NK-92 (cell line): ENCODE measurements around the gene TOP1.
A peak's percentile ranks its signal among the peaks of the same experiment; 100 is the strongest.

Experiments used
- DNase-seq: peaks from one replicate; lab custom pipeline; 2025; ENCODE audit not compliant: unreplicated experiment; lab: John Stamatoyannopoulos, UW

The TOP1 gene

GRCh38 chr20:41028359-41029149 is at the start of gene TOP1:
TOP1 (plus strand) TSS chr20:41028822; CDS start chr20:41029068, 246 bp downstream.
- peak; percentile 98 for DNase-seq

- DNase-seq = no peak
Measured at GRCh38 chr20:40979247-40979646, 49.4 kb upstream of the TOP1 start.

DNA sequence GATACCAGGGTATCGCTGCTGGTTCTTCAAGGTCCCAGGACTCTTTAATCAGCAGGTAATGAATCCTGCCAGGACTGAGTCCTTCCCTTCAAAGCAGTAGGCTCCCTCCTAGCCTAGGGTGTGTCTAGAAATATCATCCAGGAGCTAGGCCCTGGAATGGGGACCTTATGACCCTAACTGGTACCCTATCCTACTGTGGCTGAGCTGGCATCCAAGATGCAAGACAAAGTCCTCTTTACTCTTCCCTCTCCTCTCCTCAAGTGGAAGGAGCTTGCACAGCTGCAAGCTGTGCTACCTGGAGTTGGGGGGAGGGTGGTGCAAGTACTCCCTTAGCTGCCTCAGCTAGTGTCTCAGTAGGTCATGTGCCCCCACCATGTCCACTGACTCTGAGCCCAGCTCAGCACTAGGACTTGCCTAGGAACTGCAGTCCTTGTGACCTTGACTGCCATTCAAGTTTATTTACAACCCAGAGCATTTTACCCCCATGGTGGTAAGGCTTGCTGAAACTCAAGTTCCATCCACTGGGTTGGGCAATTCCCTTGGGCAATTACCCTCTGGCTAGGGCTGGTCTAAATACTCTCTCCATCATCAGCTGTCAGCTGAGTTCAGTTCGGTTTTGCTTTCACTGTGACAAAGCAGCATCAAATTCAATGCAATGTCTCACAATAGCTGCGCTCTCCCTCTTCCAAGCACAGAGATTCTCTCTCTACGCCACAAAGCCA is 48.4 kb upstream of the TOP1 start:
- no peak for DNase-seq

- no peak for DNase-seq
Measured at GRCh38 chr20:40980828-40981310, 47.8 kb upstream of the TOP1 start.

- no peak for DNase-seq
Measured at GRCh38 chr20:40982415-40983145, 46.0 kb upstream of the TOP1 start.

- DNase-seq = no peak
Measured at GRCh38 chr20:40983898-40984297, 44.7 kb upstream of the TOP1 start.

GRCh38 chr20:40984496-40984895 is 44.1 kb upstream of the TOP1 start:
- DNase-seq = no peak

- no peak for DNase-seq
Measured at GRCh38 chr20:40986774-40987173, 41.8 kb upstream of the TOP1 start.

GRCh38 chr20:40990542-40991120 is 38.0 kb upstream of the TOP1 start:
- no peak for DNase-seq

- DNase-seq = no peak
Measured at GRCh38 chr20:40991181-40991889, 37.3 kb upstream of the TOP1 start.

GRCh38 chr20:40992349-40993113 is 36.1 kb upstream of the TOP1 start:
- no peak for DNase-seq

- DNase-seq = no peak
Measured at GRCh38 chr20:40993794-40994540, 34.7 kb upstream of the TOP1 start.

DNA sequence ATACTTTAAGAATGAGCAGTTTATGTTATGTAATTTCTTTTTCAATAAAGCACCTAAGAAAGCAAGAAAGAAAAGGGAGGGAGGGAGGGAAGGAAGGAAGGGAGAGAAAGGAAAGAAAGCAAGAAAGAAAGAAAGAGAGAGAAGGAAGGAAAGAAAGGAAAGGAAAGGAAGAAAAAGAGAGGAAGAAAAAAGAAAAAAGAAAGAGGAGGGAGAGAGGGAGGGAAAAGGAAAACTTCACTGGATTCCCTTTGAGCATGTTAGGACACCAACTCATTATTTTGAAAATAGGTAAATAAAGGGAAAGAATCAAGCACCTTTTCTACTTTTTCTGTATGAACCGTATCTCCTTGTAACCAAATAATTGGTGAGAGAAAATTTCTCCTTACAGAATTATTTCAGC is 32.3 kb upstream of the TOP1 start:
- no peak for DNase-seq

DNA sequence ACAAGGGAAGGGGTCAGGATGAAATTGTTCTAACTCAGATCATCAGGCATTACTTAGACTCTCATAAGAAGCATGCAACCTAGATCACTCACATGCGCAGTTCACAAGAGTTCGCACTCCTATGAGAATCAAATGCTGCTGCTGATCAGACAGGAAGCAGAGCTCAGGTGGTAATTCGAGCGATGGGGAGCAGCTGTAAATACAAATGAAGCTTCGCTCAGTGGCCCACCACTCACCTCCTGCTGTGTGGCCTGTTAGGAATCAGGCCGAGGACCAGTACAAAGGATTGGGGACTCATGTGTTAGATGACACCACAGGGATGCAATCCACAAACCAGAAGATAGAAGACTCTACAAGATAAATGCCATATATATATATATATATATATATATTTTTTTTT is 31.5 kb upstream of the TOP1 start:
- DNase-seq = no peak

- DNase-seq = no peak
Measured at GRCh38 chr20:40999841-41000240, 28.8 kb upstream of the TOP1 start.

GRCh38 chr20:41000628-41001027 is 28.0 kb upstream of the TOP1 start:
- no peak for DNase-seq

- DNase-seq = no peak
Measured at GRCh38 chr20:41001497-41001896, 27.1 kb upstream of the TOP1 start.

DNA sequence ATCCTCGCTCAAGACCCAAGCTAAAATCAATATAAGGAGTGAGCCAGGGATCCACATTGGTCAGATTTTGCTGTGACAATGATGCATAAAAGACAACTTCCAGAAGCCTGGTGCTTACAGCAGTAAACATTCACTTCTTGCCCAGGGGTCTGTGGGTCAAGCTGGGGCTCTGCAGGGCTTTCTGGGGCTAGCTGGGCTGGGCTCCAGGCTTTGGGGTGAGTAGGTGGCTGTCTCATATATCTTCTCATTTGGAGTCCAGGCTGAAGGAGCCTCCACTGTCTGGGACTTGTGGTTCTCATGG is 25.8 kb upstream of the TOP1 start:
- DNase-seq = no peak

- no peak for DNase-seq
Measured at GRCh38 chr20:41003143-41003935, 25.3 kb upstream of the TOP1 start.
